Left ventricle myocardium inferior (tissue), 1 donor: ENCODE measurements around the gene ATP5MK. TPM values are rescaled to one million over a fixed set of nuclear protein-coding genes. Genes with fewer than 3 reads are reported as not detected.
A peak's percentile ranks its signal among the peaks of the same experiment; 100 is the strongest.

ENCODE experiments used
- DNase-seq: peaks from one replicate; pipeline ENCODE4 v3.0.0-alpha.2; 2020
- H3K27ac ChIP-seq: fragments of 200-600 bp; replicated peaks from 2 replicates; pipeline ENCODE4 v1.8.0; 2021
- H3K27me3 ChIP-seq: fragments of 200-600 bp; 2 replicates; pipeline ENCODE4 v1.8.0; 2021; ENCODE audit warnings: low read depth
- H3K36me3 ChIP-seq: fragments of 200-600 bp; 2 replicates; pipeline ENCODE4 v1.8.0; 2021
- H3K4me1 ChIP-seq: fragments of 200-600 bp; 2 replicates; pipeline ENCODE4 v1.8.0; 2021
- H3K4me3 ChIP-seq: fragments of 200-600 bp; 2 replicates; pipeline ENCODE4 v1.8.0; 2021; ENCODE audit warnings: mild to moderate bottlenecking, moderate library complexity
- H3K9me3 ChIP-seq: fragments of 200-600 bp; replicated peaks from 2 replicates; pipeline ENCODE4 v1.8.0; 2021
- intact Hi-C: fragments of 100-400 bp; cut with micrococcal nuclease; formaldehyde crosslinking; loops from one replicate; pipeline ENCODE4 v1.11.0; 2022
- long read RNA-seq: library from polyadenylated mRNA; unstranded; transcript quantifications from one replicate; pipeline ENCODE4 v2.0.0, GENCODE V29; 2021
- total RNA-seq: library from RNA; stranded (reverse); fragmentation: NEBNext Ultra II Directional; extraction: Animal tissue kit (Norgen Biotek cat#: 25700); gene quantifications from one replicate; pipeline ENCODE4 v1.2.1, GENCODE V29; 2021
- TF ChIP-seq, protein P1 (sequence below): fragments of 200-600 bp; IDR thresholded peaks from 2 replicates; pipeline ENCODE4 v1.8.0; 2021; ENCODE audit warnings: antibody characterized with exemption, mild to moderate bottlenecking, borderline replicate concordance
- donor health status: DM: no; HTN: yes; CAD: no; lungs with severe emphysema.

The ATP5MK gene, protein sequence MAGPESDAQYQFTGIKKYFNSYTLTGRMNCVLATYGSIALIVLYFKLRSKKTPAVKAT
- 1,231 TPM for total RNA-seq
- long read RNA-seq, transcript ATP5MD-204 (5 exons, 626 nt): minor isoform, 23 of 397 reads
- long read RNA-seq, transcript ATP5MD-201 (4 exons, 364 nt): major isoform, 364 of 397 reads
- long read RNA-seq, partial matches to known transcripts: 6 of 397 reads
- long read RNA-seq, other reads (novel, unspliced or antisense): 1 of 397 reads

DNA sequence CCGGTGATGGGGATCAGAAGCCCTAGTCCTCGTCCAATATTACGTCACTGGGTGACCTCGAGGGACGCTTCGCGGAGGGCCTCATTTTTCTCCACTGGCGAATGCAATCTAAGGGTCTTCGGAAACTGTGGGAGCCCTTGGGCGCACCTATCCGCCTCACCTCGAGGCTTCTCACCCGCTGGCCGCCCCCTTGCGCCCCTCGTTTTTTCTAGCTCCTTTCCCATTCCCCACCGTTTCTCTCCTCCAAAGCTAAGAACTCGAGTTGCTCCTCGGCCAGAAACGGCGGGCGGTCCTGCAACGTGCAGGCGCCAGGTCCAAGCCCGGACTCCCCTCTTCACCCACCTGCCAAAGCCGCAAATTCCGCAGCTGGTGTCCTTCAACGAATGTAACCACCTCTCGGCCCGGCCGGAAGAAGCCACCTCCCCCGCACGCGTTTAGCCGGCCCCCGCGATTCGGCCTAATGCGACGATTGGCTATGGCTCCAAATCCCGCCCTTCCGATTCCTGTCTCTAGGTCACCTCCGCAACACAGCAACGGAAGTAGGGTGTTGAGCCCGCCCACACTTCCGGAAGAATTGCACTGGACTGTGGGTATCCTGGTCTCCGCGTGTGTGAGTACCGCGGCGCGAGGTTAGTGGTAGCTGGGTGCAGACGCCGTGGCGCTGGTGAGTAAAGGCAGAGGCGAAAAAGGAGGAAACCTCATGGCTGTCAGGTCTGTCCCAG is at the start of gene ATP5MK, which contains the start of gene PDCD11:
ATP5MK (minus strand) TSS at position 409 of the 722 bp plus-strand sequence. CDS start 4,018 bp downstream, outside the sequence.
PDCD11 (plus strand) TSS at position 560 of the 722 bp plus-strand sequence. CDS start 1,801 bp downstream, outside the sequence.
- DNase-seq: peak; percentile 98
- Histone ChIP-seq H3K4me1 (peaks cover 56% of the 10 kb centered on the region), H3K27ac (peak within 1 kb of the TSS; percentile 95), H3K9me3 (no peaks in the 10 kb centered on the region), H3K4me3 (peak within 1 kb of the TSS; percentile 88), H3K27me3 (no peaks in the 10 kb centered on the region), H3K36me3 (peaks cover 53% of the 10 kb centered on the region)
- TF ChIP-seq, protein P1, sequence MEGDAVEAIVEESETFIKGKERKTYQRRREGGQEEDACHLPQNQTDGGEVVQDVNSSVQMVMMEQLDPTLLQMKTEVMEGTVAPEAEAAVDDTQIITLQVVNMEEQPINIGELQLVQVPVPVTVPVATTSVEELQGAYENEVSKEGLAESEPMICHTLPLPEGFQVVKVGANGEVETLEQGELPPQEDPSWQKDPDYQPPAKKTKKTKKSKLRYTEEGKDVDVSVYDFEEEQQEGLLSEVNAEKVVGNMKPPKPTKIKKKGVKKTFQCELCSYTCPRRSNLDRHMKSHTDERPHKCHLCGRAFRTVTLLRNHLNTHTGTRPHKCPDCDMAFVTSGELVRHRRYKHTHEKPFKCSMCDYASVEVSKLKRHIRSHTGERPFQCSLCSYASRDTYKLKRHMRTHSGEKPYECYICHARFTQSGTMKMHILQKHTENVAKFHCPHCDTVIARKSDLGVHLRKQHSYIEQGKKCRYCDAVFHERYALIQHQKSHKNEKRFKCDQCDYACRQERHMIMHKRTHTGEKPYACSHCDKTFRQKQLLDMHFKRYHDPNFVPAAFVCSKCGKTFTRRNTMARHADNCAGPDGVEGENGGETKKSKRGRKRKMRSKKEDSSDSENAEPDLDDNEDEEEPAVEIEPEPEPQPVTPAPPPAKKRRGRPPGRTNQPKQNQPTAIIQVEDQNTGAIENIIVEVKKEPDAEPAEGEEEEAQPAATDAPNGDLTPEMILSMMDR: peak; percentile 31
- intact Hi-C loops: no loop called here

DNA sequence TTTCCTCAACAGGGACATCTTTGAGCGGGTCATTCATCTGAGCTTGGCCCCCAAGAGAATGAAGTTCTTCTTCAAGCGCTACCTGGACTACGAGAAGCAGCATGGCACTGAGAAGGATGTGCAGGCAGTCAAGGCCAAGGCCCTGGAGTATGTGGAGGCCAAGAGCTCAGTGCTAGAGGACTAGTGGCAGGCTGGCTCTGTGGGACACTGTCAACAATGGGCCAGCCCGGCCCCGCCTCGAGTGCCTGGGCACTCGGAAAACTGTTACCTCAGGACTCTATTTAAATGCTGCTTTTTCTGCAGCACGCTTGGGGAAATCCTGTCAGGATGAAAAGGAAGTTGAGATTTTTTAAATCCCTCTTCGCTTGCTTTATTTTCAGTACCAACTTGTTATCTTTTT is 49.1 kb upstream of the ATP5MK start:
- H3K4me3 ChIP-seq: no peak overlapping the region
- H3K27me3 ChIP-seq: no peaks in the 10 kb centered on the region
- peaks cover 96% of the 10 kb centered on the region for H3K36me3 ChIP-seq
- peaks cover 90% of the 10 kb centered on the region for H3K4me1 ChIP-seq
- peak overlapping the region; percentile 94 for H3K27ac ChIP-seq
- DNase-seq: no peak
- H3K9me3 ChIP-seq: no peaks in the 10 kb centered on the region
- TF ChIP-seq, protein P1: no peak
- intact Hi-C loops: no loop called here

DNA sequence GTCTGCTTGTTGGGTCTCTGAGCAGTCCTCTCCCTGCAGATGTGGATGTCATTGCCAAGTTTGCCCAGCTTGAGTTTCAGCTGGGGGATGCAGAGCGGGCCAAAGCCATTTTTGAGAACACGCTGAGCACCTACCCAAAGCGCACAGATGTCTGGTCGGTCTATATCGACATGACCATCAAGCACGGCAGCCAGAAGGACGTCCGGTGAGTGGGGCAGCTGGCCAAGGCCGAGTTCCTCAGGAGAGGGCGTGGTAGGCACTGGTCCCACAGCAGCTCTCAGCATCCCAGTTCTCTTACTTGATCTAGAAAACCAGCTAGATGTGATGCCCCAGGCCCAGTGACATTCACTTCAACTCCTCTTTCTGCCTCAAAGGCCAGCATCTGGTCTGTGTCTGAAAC is 48.2 kb upstream of the ATP5MK start:
- H3K4me1 ChIP-seq: peaks cover 82% of the 10 kb centered on the region
- H3K27ac ChIP-seq: peak overlapping the region; percentile 94
- H3K36me3 ChIP-seq: peaks cover 96% of the 10 kb centered on the region
- no peak overlapping the region for H3K4me3 ChIP-seq
- no peaks in the 10 kb centered on the region for H3K27me3 ChIP-seq
- TF ChIP-seq, protein P1: no peak
- intact Hi-C loops: no loop called here
- peak; percentile 47 for DNase-seq
- no peaks in the 10 kb centered on the region for H3K9me3 ChIP-seq

- TF ChIP-seq, protein P1: no peak
- intact Hi-C loops: no loop called here
- peaks cover 96% of the 10 kb centered on the region for H3K36me3 ChIP-seq
- no peaks in the 10 kb centered on the region for H3K27me3 ChIP-seq
- H3K4me1 ChIP-seq: peaks cover 73% of the 10 kb centered on the region
- H3K4me3 ChIP-seq: no peak overlapping the region
- peak overlapping the region; percentile 94 for H3K27ac ChIP-seq
- H3K9me3 ChIP-seq: no peaks in the 10 kb centered on the region
- DNase-seq: no peak
These were observed 47.4 kb upstream of the ATP5MK start for GRCh38 chr10:103443475-103444185.

GRCh38 chr10:103442031-103442461 is 45.8 kb upstream of the ATP5MK start:
- peak overlapping the region; percentile 94 for H3K27ac ChIP-seq
- H3K4me3 ChIP-seq: no peak overlapping the region
- H3K9me3 ChIP-seq: no peaks in the 10 kb centered on the region
- peaks cover 57% of the 10 kb centered on the region for H3K4me1 ChIP-seq
- H3K36me3 ChIP-seq: peaks cover 96% of the 10 kb centered on the region
- intact Hi-C loops: no loop called here
- TF ChIP-seq, protein P1: no peak
- peak; percentile 46 for DNase-seq
- no peaks in the 10 kb centered on the region for H3K27me3 ChIP-seq
